K562 (cell line): ENCODE measurements around the gene APP. TPM values are rescaled to one million over a fixed set of nuclear protein-coding genes. Genes with fewer than 3 reads are reported as not detected.

Experiments used
- ATAC-seq: fragments of 200-7000 bp; cut with Tn5 transposase; 3 replicates; pipeline ENCODE4 v1.9.1; 2020; ENCODE audit warnings: moderate library complexity
- BruUV-seq: library from RNA; stranded (reverse); fragments of 400-500 nt; replicated peaks from 2 replicates; lab custom pipeline; 2021; lab: Mats Ljungman, UMichigan
- CTCF ChIA-PET: fragments of 300-600 bp; formaldehyde crosslinking; extraction: SDS; loops from one replicate; lab custom pipeline; 2021; ENCODE audit warnings: low intra/inter-chr PET ratio; lab: Yijun Ruan, JAX
- POLR2A ChIA-PET: fragments of 300-600, 350-650 bp; sonication (Branson Sonifier 250); formaldehyde crosslinking; extraction: SDS; loops from one replicate; lab custom pipeline; 2021; ENCODE audit warnings: antibody characterized with exemption, inconsistent platforms; lab: Yijun Ruan, JAX
- DNase-seq, 4 experiments: peaks; one replicate each; pipeline versions ENCODE4 v3.0.0 to v3.0.0-alpha.2; 2011 to 2018; ENCODE audit warnings: low spot score in 3 of 4, mixed read lengths in 3 of 4; ENCODE audit errors: extremely low read depth in 1 of 4
- FAIRE-seq: peaks from 2 replicates; lab custom pipeline; 2011; peaks lifted over from hg19 to GRCh38; lab: Jason Lieb, UNC
- H2AFZ ChIP-seq: 2 replicates; pipeline ENCODE4 v1.6.0; 2011; ENCODE audit warnings: low read depth, low read length, control low read depth, inconsistent platforms
- H3K27ac ChIP-seq: fragments of 200-600 bp; 3 replicates; pipeline ENCODE4 v1.8.0; 2011; ENCODE audit warnings: low read depth, mild to moderate bottlenecking, control low read depth, inconsistent platforms, low read length, moderate library complexity, mixed read lengths; ENCODE audit errors: extremely low read depth
- H3K27me3 ChIP-seq, 2 experiments: fragments of 300-600 bp in 1 of 2; 2 replicates in 1 of 2; 3 replicates in 1 of 2; pipeline versions ENCODE4 v1.6.0 to v1.8.0; 2011; ENCODE audit warnings: inconsistent platforms in 2 of 2, low read length in 2 of 2, mild to moderate bottlenecking in 1 of 2, mixed read lengths in 1 of 2, moderate library complexity in 1 of 2; ENCODE audit not compliant: control insufficient read depth in 2 of 2, insufficient read depth in 2 of 2
- H3K36me3 ChIP-seq: fragments of 300-600 bp; 3 replicates; pipeline ENCODE4 v1.8.0; 2011; ENCODE audit warnings: mild to moderate bottlenecking, low read length, inconsistent platforms; ENCODE audit not compliant: control insufficient read depth, insufficient read depth
- H3K4me1 ChIP-seq, 2 experiments: fragments of 200-600 bp in 1 of 2; replicated peaks in 1 of 2; 2 replicates in 1 of 2; 3 replicates in 1 of 2; pipeline versions ENCODE4 v1.5.1 to v1.8.0; 2011; ENCODE audit warnings: inconsistent platforms in 2 of 2, low read length in 2 of 2, mild to moderate bottlenecking in 1 of 2, mixed read lengths in 1 of 2, moderate library complexity in 1 of 2; ENCODE audit not compliant: control insufficient read depth in 2 of 2, insufficient read depth in 2 of 2
- H3K4me2 ChIP-seq: 2 replicates; pipeline ENCODE4 v1.6.1; 2011; ENCODE audit warnings: low read length, control low read depth, inconsistent platforms, mixed read lengths; ENCODE audit not compliant: insufficient read depth
- H3K4me3 ChIP-seq: fragments of 200-600 bp; sonication (generic), shearing (Covaris generic); 2 replicates; pipeline ENCODE4 v1.5.1; 2016; ENCODE audit warnings: control low read depth, inconsistent platforms
- H3K79me2 ChIP-seq: fragments of 200-600 bp; 3 replicates; pipeline ENCODE4 v1.8.0; 2011; ENCODE audit warnings: low read length, inconsistent platforms; ENCODE audit not compliant: control insufficient read depth, insufficient read depth
- H3K9ac ChIP-seq, 2 experiments: 2 replicates each; pipeline versions ENCODE4 v1.6.0 to v1.6.1; 2011; ENCODE audit warnings: low read depth in 2 of 2, low read length in 2 of 2, control low read depth in 1 of 2, inconsistent platforms in 1 of 2, mild to moderate bottlenecking in 1 of 2, mixed read lengths in 1 of 2; ENCODE audit not compliant: insufficient read depth in 1 of 2
- H3K9me1 ChIP-seq: one replicate; pipeline ENCODE4 v1.6.0; 2011; ENCODE audit warnings: inconsistent platforms, mild to moderate bottlenecking, low read length, moderate library complexity; ENCODE audit not compliant: control insufficient read depth, insufficient read depth
- H3K9me3 ChIP-seq: replicated peaks from 2 replicates; pipeline ENCODE4 v1.5.1; 2011; ENCODE audit warnings: low read depth, low read length, inconsistent platforms; ENCODE audit not compliant: control insufficient read depth, insufficient read depth
- H4K20me1 ChIP-seq: replicated peaks from 2 replicates; pipeline ENCODE4 v1.6.1; 2011; ENCODE audit warnings: low read length, inconsistent platforms, mixed read lengths; ENCODE audit not compliant: control insufficient read depth, insufficient read depth
- YBX1 ChIP-seq: fragments of 450-650 bp; IDR thresholded peaks from 2 replicates; pipeline ENCODE4 v1.7.1; 2016; ENCODE audit warnings: mild to moderate bottlenecking
- ZBTB1 ChIP-seq: sonication (generic); formaldehyde crosslinking; IDR thresholded peaks from 2 replicates; pipeline ENCODE4 v1.8.1; 2023; ENCODE audit warnings: missing genetic modification reagents, low read depth, mild to moderate bottlenecking, borderline replicate concordance
- ZNF174 ChIP-seq: fragments of 250-450 bp; sonication (Bioruptor Pico); IDR thresholded peaks from 2 replicates; pipeline ENCODE4 v1.4.0; 2020; ENCODE audit warnings: mild to moderate bottlenecking
- ZNF76 ChIP-seq: fragments of 250-450 bp; sonication (Bioruptor Pico); IDR thresholded peaks from 2 replicates; pipeline ENCODE4 v1.4.0; 2020; ENCODE audit warnings: mild to moderate bottlenecking, moderate library complexity, borderline replicate concordance
- WGBS: fragments of 100-300 bp; shearing (Covaris generic); methylation state at CpG from one replicate; pipeline ENCODE4 v1.1.6; 2016; ENCODE audit warnings: low coverage, mixed read lengths; ENCODE audit not compliant: insufficient coverage; ENCODE audit errors: missing lambda C conversion rate; 5-methylcytosine and 5-hydroxymethylcytosine counted together
- in situ Hi-C: fragments of 300-500 bp; cut with MboI; formaldehyde crosslinking; loops from 4 replicates; pipeline ENCODE4 v1.15.0; 2018; ENCODE audit warnings: inconsistent platforms, mixed read lengths
- intact Hi-C: fragments of 100-400 bp; cut with micrococcal nuclease; formaldehyde crosslinking; loops from 2 replicates; pipeline ENCODE4 v1.14.2; 2022
- polyA plus RNA-seq, 8 experiments: library from polyadenylated mRNA; depleted of rRNA in 4 of 8; stranded (reverse) in 5 of 8; unstranded in 3 of 8; fragments of >200 nt; fragmentation: Nextera tagmentation in 2 of 8; fragmentation: Illumina TruSeq in 1 of 8; extraction: Ambion mirVana in 2 of 8; extraction: Trizol in 1 of 8; gene quantifications; 2 replicates each; pipeline versions ENCODE4 v1.2.1 to v1.2.3, GENCODE V29; 2011 to 2014; ENCODE audit warnings: inconsistent platforms in 1 of 8, missing spikeins in 1 of 8
- total RNA-seq, 7 experiments: library from RNA; depleted of rRNA in 6 of 7; stranded (reverse); fragments of >200 nt in 6 of 7; fragmentation: Illumina TruSeq in 2 of 7; extraction: Trizol in 2 of 7; gene quantifications; 2 replicates each; pipeline versions ENCODE4 v1.2.1 to v1.2.3, GENCODE V29; 2011 to 2021; ENCODE audit warnings: low replicate concordance in 1 of 7
- TF ChIP-seq, protein P1 (sequence below): IDR thresholded peaks from 2 replicates; pipeline ENCODE4 v1.6.1; 2014; ENCODE audit warnings: antibody characterized with exemption
- TF ChIP-seq, protein P2 (sequence below): fragments of 200-800 bp; sonication (Bioruptor generic); IDR thresholded peaks from 2 replicates; pipeline ENCODE4 v1.6.1; 2017; ENCODE audit warnings: missing genetic modification characterization, missing compliant biosample characterization
- TF ChIP-seq, protein P3 (sequence below): fragments of 250-450 bp; sonication (Bioruptor Pico); IDR thresholded peaks from 2 replicates; pipeline ENCODE4 v1.8.0; 2022; ENCODE audit warnings: moderate library complexity, mild to moderate bottlenecking, inconsistent platforms

The APP gene
- total and polyA plus RNA-seq, 9 of the 15 experiments (the other 6 are each of a cell fraction or from before 2014, with no cell fraction given), result 0.01 to 1.5 (median 0.16) TPM; not detected in 5

DNA sequence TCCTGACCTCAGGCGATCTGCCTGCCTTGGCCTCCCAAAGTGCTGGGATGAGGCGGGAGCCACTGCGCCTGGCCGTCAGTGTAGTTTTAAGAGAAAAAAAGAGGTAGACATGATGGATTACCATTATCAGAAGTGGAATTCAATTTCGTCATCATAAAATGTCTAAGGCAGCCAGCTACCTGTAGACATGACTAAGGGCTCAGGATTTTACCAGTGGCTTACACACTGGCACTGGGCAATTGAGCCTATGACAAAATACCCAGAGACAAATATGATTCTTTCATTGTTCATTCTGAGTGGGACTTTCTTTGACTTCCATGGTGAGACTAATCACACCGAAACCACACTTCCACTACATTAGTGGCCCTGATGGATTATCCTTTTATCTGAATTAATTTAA lies 254.3 kb downstream of the APP start:
- POLR2A ChIA-PET, result no interaction called here

More for the DNA sequence above, 254.3 kb downstream of the APP start:
- H3K9me1 ChIP-seq, result no peaks in the 10 kb centered on the region
- intact Hi-C loops, result no loop called here
- H3K36me3 ChIP-seq, result no peaks in the 10 kb centered on the region
- H3K4me3 ChIP-seq, result no peak overlapping the region
- no peak overlapping the region for H2AFZ ChIP-seq
- WGBS, result 4% methylated on average over 6 of the region's 6 CpGs
- H3K9ac ChIP-seq, result no peak overlapping the region
- H3K4me1 ChIP-seq, result no peaks in the 10 kb centered on the region
- no peak overlapping the region for H3K4me2 ChIP-seq
- peaks cover 0 to 6% of the 10 kb centered on the region in 2 experiments; a peak in 1 of 5 replicates for H3K27me3 ChIP-seq
- BruUV-seq, result no TSS peak
- no peaks in the 10 kb centered on the region for H4K20me1 ChIP-seq
- no peak for FAIRE-seq
- CTCF ChIA-PET, result no interaction called here
- no peak for ATAC-seq
- no peaks in the 10 kb centered on the region for H3K9me3 ChIP-seq
- no peaks in the 10 kb centered on the region for H3K79me2 ChIP-seq
- in situ Hi-C loops, result no loop called here
- no peak overlapping the region for H3K27ac ChIP-seq
- TF ChIP-seq YBX1, result no peak
- TF ChIP-seq, protein P1, sequence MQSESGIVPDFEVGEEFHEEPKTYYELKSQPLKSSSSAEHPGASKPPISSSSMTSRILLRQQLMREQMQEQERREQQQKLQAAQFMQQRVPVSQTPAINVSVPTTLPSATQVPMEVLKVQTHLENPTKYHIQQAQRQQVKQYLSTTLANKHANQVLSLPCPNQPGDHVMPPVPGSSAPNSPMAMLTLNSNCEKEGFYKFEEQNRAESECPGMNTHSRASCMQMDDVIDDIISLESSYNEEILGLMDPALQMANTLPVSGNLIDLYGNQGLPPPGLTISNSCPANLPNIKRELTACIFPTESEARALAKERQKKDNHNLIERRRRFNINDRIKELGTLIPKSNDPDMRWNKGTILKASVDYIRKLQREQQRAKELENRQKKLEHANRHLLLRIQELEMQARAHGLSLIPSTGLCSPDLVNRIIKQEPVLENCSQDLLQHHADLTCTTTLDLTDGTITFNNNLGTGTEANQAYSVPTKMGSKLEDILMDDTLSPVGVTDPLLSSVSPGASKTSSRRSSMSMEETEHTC, result no peak
- TF ChIP-seq ZNF76, result no peak
- TF ChIP-seq, protein P2, sequence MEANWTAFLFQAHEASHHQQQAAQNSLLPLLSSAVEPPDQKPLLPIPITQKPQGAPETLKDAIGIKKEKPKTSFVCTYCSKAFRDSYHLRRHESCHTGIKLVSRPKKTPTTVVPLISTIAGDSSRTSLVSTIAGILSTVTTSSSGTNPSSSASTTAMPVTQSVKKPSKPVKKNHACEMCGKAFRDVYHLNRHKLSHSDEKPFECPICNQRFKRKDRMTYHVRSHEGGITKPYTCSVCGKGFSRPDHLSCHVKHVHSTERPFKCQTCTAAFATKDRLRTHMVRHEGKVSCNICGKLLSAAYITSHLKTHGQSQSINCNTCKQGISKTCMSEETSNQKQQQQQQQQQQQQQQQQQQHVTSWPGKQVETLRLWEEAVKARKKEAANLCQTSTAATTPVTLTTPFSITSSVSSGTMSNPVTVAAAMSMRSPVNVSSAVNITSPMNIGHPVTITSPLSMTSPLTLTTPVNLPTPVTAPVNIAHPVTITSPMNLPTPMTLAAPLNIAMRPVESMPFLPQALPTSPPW (CRISPR knock-in tag), result no peak
- TF ChIP-seq ZBTB1 (CRISPR knock-in tag), result no peak
- TF ChIP-seq, protein P3, sequence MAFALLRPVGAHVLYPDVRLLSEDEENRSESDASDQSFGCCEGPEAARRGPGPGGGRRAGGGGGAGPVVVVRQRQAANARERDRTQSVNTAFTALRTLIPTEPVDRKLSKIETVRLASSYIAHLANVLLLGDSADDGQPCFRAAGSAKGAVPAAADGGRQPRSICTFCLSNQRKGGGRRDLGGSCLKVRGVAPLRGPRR (CRISPR knock-in tag), result no peak
- no peak for TF ChIP-seq ZNF174
- no peak for DNase-seq
